Mesothelial cell of epicardium (in vitro differentiated cells): ENCODE data around the gene SLC2A11. TPM values are rescaled to one million over a fixed set of nuclear protein-coding genes. Genes with fewer than 3 reads are reported as not detected.
"Not testable (repeated sequence)": the region's sequence is repeated elsewhere in the genome, so short reads cannot be mapped to it uniquely, and the experiment has no call there.

Experiments used
- DNase-seq, 2 experiments: peaks; one replicate each; pipeline ENCODE4 v3.0.0; 2021; ENCODE audit warnings: low spot score in 2 of 2; ENCODE audit not compliant: unreplicated experiment in 2 of 2
- H3K27ac Mint-ChIP-seq: 2 replicates; pipeline ENCODE4 v1.8.0; 2021; ENCODE audit warnings: mixed read lengths
- H3K27me3 Mint-ChIP-seq: 2 replicates; pipeline ENCODE4 v1.8.0; 2021; ENCODE audit warnings: low read depth, mixed read lengths
- H3K36me3 Mint-ChIP-seq: 2 replicates; pipeline ENCODE4 v1.8.0; 2021; ENCODE audit warnings: mixed read lengths
- H3K4me1 Mint-ChIP-seq: 2 replicates; pipeline ENCODE4 v1.8.0; 2021; ENCODE audit warnings: mixed read lengths
- H3K4me3 Mint-ChIP-seq: 2 replicates; pipeline ENCODE4 v1.8.0; 2021; ENCODE audit warnings: mild to moderate bottlenecking, moderate library complexity, mixed read lengths
- H3K9me3 Mint-ChIP-seq: 2 replicates; pipeline ENCODE4 v1.8.0; 2021; ENCODE audit warnings: mixed read lengths
- total RNA-seq: library from RNA; stranded (reverse); gene quantifications from 3 replicates; pipeline ENCODE4 v1.2.1, GENCODE V29; 2021
- TF ChIP-seq, protein P1 (sequence below): fragments of 200-600 bp; sonication (generic); IDR thresholded peaks from one replicate; pipeline ENCODE4 v1.5.0; 2021; ENCODE audit warnings: antibody characterized with exemption; ENCODE audit not compliant: unreplicated experiment

The SLC2A11 gene
- total RNA-seq, 1 donor from 2014 or later = 112 TPM

DNA sequence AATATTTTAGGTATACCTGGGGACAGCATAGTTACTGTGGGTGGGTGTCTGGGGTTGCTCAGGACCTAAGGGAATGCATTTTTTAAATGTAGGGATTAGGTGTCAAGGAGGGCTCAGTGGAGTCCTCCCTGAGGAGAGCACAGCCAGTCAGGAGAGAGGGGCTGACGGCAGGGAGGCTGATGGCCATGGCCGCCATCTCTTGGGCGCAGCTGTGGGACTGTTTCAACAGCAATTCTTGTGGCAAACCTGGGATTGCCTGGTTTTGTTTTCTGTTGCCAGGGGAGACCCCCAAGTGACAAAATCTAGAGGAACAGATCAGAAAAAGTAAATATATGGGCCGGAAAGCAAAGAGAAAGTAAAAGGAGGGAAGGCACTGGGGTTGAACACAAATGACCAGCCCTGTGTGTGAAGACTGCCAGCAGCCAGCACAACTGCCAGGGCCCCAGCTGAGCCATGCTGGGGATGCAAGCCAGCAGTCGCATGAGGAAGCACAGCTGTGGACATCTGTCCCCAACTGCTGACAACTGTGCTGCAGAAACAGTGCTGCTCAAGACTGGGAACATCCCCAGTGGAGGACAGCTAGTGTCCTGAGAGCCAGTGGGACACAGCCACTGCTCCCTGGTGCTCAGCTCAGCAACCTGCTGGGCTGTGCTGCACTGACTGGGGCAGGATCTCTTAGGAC lies 47.0 kb downstream of the SLC2A11 start:
- H3K36me3 Mint-ChIP-seq = peaks cover 13% of the 10 kb centered on the region
- H3K27me3 Mint-ChIP-seq = no peaks in the 10 kb centered on the region
- H3K4me3 Mint-ChIP-seq = no peak overlapping the region
- no peak for DNase-seq
- peaks cover 6% of the 10 kb centered on the region for H3K9me3 Mint-ChIP-seq
- TF ChIP-seq, protein P1, sequence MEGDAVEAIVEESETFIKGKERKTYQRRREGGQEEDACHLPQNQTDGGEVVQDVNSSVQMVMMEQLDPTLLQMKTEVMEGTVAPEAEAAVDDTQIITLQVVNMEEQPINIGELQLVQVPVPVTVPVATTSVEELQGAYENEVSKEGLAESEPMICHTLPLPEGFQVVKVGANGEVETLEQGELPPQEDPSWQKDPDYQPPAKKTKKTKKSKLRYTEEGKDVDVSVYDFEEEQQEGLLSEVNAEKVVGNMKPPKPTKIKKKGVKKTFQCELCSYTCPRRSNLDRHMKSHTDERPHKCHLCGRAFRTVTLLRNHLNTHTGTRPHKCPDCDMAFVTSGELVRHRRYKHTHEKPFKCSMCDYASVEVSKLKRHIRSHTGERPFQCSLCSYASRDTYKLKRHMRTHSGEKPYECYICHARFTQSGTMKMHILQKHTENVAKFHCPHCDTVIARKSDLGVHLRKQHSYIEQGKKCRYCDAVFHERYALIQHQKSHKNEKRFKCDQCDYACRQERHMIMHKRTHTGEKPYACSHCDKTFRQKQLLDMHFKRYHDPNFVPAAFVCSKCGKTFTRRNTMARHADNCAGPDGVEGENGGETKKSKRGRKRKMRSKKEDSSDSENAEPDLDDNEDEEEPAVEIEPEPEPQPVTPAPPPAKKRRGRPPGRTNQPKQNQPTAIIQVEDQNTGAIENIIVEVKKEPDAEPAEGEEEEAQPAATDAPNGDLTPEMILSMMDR = no peak
- no peak overlapping the region for H3K27ac Mint-ChIP-seq
- H3K4me1 Mint-ChIP-seq = peaks cover 22% of the 10 kb centered on the region

DNA sequence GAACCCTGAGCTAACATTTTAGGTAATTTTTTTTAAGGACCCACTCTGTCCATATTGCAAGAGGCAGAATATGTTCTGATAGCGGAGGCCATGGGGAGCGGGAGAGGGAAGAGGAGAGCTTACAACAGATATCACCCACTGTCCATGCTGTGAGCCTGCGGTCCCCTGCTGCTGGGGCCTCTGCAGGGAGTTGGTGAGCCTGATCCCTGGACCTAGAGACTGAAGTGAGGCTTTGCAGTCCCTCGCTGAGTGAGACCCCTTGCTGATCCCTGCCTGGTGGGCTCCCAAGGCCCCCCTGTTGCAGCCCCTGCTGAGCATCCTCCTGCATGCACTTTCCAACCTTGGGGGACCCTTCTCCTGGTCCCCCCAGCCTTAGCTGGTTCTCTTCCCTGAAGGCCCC lies 49.0 kb downstream of the SLC2A11 start:
- TF ChIP-seq, protein P1 = no peak
- H3K27me3 Mint-ChIP-seq = no peaks in the 10 kb centered on the region
- peaks cover 30% of the 10 kb centered on the region for H3K4me1 Mint-ChIP-seq
- peaks cover 6% of the 10 kb centered on the region for H3K36me3 Mint-ChIP-seq
- H3K4me3 Mint-ChIP-seq = no peak overlapping the region
- no peaks in the 10 kb centered on the region for H3K9me3 Mint-ChIP-seq
- no peak for DNase-seq
- H3K27ac Mint-ChIP-seq = no peak overlapping the region

DNA sequence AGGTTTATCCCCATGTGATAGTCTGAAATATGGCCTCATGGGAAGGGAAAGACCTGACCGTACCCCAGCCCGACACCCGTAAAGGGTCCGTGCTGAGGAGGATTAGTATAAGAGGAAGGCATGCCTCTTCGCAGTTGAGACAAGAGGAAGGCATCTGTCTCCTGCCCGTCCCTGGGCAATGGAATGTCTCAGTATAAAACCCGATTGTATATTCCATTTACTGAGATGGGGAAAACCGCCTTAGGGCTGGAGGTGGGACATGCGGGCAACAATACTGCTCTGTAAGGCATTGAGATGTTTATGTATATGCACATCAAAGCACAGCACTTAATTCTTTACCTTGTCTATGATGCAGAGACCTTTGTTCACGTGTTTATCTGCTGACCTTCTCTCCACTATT lies 49.7 kb downstream of the SLC2A11 start:
- H3K27ac Mint-ChIP-seq, H3K27me3 Mint-ChIP-seq, H3K36me3 Mint-ChIP-seq, H3K9me3 Mint-ChIP-seq, DNase-seq, H3K4me3 Mint-ChIP-seq: not testable (repeated sequence)
- H3K4me1 Mint-ChIP-seq = peaks cover 30% of the 10 kb centered on the region

- Mint-ChIP-seq H3K27me3 (no peaks in the 10 kb centered on the region), H3K36me3 (peaks cover 4% of the 10 kb centered on the region), H3K4me3 (peak overlapping the region; percentile 20), H3K9me3 (no peaks in the 10 kb centered on the region), H3K4me1 (peaks cover 36% of the 10 kb centered on the region), H3K27ac (peak overlapping the region; percentile 90)
- no peak for DNase-seq
- TF ChIP-seq, protein P1 = no peak
Observed at GRCh38 chr22:23908587-23909205, 51.0 kb downstream of the SLC2A11 start.

- Mint-ChIP-seq H3K4me3 (peak overlapping the region; percentile 25), H3K36me3 (peaks cover 4% of the 10 kb centered on the region), H3K27ac (peak overlapping the region; percentile 90), H3K4me1 (peaks cover 37% of the 10 kb centered on the region), H3K9me3 (no peaks in the 10 kb centered on the region), H3K27me3 (no peaks in the 10 kb centered on the region)
- no peak for DNase-seq
- TF ChIP-seq, protein P1 = no peak
Observed at GRCh38 chr22:23909296-23909898, 51.7 kb downstream of the SLC2A11 start.
